NCI-H2107 treated with DMSO at 0.1 percent for 48 hours (cell line): ENCODE measurements around the gene SMARCA5.
"Not testable (repeated sequence)": the region's sequence is repeated elsewhere in the genome, so short reads cannot be mapped to it uniquely, and the experiment has no call there.

Source experiments
- DNase-seq: peaks from one replicate; lab custom pipeline; 2025; ENCODE audit not compliant: unreplicated experiment; lab: John Stamatoyannopoulos, UW

The SMARCA5 gene

GRCh38 chr4:143513314-143514168, at the start of gene SMARCA5:
Gene SMARCA5 (plus strand): TSS chr4:143513702. CDS start chr4:143513925, 223 bp downstream.
- DNase-seq = peak; percentile 94

GRCh38 chr4:143473334-143474126, 40.0 kb upstream of the SMARCA5 start:
- DNase-seq = no peak

DNA sequence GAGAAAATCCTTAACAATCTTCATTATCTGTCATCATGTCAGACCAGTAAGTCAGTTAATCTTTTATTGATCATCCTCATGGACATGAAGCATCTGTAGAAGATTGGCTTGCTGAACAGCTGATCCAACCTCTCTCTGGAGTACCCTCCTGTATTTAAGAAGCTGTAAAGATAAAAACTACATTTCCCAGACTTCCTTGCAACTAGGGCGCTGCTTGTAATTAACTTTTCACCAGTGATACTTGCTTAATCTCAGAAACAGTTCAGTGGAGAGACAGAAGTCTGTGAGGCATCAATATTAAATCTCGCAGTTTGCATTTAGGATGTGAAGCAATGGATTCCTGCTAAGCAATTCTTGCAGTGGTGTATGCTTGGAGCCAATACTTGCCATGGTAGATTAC, 36.0 kb upstream of the SMARCA5 start:
- no peak for DNase-seq

- DNase-seq = no peak
These were observed 32.1 kb upstream of the SMARCA5 start for GRCh38 chr4:143481361-143481760.

DNA sequence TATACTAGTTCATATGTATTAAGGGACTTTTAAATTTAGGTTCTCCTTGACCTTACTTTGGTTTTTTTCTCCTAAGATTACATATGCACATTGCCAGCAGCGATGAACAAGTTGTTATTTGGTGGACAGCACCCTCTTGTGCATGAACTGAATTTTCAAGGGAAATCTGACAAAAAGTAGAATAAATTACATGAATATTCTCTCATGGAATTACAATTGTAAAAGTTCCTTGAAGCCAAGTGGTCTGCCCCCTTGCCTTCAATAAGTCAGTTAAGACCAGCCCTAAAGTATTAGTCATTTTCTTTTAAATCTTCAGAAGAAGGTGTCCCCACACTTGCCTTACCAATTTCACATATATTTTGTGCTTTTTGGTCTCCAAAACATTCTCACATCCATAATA, 30.7 kb upstream of the SMARCA5 start:
- DNase-seq = no peak

DNA sequence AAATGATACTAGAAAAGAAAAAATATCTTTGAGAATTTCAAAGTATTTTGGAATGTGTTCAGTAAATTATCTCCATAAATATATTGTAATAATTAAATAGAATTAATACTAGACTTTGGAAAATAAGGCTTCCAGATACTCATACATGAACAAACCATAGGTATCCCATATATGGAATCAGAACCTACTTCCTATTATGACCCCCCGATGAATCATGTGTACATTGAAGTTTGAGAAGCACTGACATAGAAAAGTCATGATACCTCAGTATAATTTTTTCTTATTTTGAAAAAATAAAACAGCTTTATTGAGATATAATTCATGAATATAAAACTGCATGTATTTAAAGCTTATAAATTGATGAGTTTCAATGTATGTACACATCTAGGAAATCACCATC, 27.2 kb upstream of the SMARCA5 start:
- DNase-seq = no peak

DNA sequence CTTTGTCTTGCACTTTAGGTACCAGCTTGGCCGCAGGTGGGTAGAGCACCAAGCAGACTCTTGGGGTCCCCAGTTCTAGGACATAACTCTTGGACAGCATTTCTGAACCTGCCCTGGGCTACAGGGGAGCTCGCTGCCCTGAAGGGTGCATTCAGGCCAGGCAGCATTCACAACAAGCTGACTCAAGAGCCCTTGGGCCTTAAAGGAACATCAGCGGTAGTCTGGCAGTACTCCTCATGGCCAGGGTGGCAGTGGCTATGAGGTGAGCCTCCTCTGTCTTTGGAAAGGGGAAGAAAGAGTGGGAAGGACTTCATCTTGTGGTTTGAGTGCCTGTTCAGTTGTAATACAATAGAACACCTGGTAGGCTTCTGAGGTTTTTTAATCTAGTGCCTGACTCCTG, 24.8 kb upstream of the SMARCA5 start:
- no peak for DNase-seq

DNA sequence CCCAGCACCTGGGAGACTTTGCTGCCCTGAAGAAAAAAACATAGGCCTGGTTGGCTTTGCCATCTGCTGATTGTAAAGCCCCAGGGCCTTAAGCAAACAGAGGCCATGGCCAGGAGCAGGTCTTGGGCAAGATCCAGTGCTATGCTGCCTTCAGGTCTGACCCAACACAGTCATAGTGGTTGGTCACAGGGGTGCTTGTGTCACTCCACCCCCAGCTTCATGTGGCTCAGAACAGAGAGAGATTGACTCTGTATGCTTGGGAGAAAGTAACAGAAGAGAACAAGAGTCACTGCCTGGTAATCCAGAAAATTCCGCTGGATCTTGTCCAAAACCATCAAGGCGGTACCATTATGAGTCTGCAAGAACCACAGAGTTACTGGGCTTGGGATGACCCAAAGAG, 24.4 kb upstream of the SMARCA5 start:
- no peak for DNase-seq

GRCh38 chr4:143498021-143498420, 15.5 kb upstream of the SMARCA5 start:
- DNase-seq = no peak

- DNase-seq = no peak
These were observed 11.3 kb upstream of the SMARCA5 start for GRCh38 chr4:143502231-143502630.

DNA sequence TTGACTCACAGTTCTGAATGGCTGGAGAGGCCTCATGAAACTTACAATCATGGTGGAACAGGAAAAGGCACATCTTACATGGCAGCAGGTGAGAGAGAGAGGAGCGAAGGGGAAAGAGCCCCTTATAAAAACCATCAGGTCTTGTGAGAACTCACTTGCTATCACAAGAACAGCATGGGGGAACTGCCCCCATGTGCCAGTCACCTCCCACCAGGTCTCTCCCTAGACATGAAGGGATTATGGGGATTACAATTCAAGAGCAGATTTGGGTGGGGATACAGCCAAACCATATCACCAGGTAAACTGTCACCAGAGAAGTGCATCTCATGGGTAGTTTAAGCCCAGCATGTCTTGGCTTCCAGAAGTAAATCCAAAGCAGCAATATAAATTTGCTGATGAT, 7.5 kb upstream of the SMARCA5 start:
- DNase-seq = no peak

DNA sequence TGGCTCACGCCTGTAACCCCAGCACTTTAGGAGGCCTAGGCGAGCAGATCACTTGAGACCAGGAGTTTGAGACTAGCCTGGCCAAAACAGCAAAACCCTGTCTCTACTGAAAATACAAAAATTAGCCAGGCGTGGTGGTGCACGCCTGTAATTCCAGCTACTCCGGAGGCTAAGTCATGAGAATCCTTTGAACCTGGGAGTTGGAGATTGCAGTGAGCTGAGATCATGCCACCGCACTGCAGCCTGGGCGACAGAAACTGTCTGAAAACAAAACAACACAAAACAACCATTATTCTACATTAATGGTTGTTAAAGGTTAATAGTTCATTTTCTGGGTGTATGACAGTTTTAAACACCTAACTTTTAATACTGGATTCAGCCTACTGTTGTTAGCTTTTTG, 1.6 kb upstream of the SMARCA5 start:
- DNase-seq = no peak

- no peak for DNase-seq
These were observed 556 bp upstream of the SMARCA5 start for GRCh38 chr4:143512978-143513313.

GRCh38 chr4:143514169-143514495, 630 bp downstream of the SMARCA5 start:
- no peak for DNase-seq

- peak; percentile 7 for DNase-seq
These were observed 995 bp downstream of the SMARCA5 start for GRCh38 chr4:143514497-143514896.

GRCh38 chr4:143514901-143515300, 1.4 kb downstream of the SMARCA5 start:
- DNase-seq = no peak

DNA sequence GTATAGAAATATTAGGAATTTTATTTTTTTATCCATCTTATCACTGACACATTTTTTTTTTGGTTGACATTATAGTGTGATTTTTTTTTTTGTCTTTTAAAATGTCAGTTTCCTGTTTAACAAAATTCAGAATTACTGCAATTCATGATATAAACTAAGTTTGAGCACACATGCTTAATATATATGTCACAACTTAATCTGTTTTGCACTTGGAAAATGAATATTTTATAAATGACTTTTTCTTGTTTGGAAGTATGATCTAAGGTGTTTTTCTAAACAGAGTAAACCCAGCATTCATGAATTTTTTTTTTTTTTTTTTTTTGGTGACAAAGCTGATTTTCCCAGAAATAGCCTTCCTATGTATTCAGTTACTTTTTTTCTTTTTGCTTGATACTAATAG, 2.4 kb downstream of the SMARCA5 start:
- DNase-seq = no peak

GRCh38 chr4:143517764-143518163, 4.3 kb downstream of the SMARCA5 start:
- DNase-seq = no peak

DNA sequence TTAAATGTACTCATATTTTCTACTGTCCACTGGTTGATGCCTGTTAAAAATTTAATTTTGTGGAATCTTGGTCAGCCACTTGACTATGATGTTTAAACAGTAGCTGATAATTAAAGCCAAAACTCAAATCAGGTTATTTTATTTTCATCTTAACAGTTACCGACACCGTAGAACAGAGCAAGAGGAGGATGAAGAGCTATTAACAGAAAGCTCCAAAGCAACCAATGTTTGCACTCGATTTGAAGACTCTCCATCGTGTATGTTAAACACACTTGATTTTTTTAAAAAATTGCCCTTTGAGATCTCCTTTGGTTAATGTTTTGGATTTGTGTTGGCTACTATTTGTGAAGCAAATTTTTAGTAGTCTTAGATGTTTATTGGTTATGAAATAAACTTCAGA, 10.7 kb downstream of the SMARCA5 start:
- no peak for DNase-seq

GRCh38 chr4:143528046-143528445, 14.5 kb downstream of the SMARCA5 start:
- DNase-seq = not testable (repeated sequence)

- DNase-seq = peak; percentile 1
These were observed 17.9 kb downstream of the SMARCA5 start for GRCh38 chr4:143531380-143531779.

DNA sequence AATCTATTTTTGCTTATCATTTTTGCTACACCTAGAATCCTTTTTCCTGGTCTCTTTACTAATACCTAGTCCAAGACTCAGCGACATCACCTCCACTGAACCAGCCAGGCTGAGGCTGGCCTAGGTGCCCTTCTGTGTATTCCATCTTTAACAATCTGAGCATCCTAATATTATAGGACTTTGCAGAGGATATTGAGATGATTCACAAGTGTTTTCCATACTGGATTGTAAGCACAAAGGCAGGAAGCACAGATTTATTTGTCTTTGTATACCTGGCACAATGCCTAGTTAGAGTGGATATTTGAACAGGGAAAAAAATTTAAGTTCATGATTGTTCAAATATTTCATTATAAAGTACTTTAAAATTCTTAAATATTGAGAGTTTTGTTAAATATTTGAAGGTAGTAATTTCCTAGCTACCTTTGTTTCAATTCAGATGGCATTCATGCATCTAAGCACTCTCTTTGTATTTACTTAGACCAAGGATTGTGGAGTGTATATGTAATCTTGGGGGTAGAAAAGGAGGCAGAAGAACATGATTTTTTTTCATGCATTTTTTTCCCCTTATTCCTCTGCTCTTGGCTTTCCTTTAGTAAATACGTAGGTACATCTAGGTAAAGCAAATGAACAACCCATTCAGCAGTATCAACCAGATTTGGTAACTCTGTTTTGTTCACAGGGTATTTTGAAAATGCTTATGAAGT, 18.4 kb downstream of the SMARCA5 start:
- DNase-seq = no peak
